Measurements from ENCODE around the gene KCNF1. TPM values are rescaled to one million over a fixed set of nuclear protein-coding genes. Genes with fewer than 3 reads are reported as not detected.

Gene KCNF1
- total RNA-seq, 1 donor from 2014 or later = not detected

DNA sequence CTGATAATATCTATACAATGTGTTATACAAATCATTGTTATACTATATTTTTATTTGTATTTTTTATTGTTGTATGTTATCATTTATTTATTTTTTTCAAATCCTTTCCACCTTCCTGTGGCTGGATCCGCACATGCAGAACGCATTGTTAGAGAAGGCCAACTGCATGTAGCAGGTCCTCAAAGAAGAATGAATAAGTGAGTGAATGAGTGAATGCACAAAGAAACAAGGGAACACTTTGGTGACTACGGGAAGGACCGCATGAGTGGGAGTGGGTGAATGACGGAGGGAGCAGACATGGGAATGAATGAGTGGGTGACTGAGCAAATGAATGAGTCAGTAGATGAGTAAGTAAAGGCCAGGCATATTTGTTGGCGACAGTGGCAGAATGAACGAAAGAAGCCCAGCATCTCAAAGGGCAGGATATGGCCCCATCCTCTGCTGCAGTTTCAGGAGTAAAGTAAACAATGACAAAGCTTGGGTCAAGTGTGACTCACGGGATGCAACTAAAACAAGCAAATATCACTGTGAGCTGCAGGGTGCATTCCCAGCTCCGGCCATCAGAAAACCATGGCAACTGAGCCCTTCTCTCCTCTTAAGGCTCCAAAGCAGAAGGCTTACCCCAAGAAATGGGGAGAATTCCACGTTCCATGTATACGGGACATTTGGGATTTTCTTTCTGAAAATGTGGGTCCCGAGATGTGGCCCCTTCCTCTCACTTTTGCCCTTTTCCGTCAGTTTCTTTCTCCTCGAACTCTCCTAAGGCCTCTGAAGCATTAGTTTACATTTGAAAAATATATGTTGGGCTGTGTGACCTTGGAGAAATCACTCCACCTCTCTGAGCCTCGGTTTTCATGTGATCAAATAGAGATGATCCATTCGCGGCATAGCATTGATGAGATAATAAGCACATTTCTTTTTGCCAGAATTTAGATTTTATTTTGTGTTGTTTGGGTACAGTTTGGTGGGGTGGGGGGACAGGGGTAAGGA, 24.5 kb downstream of the KCNF1 start:
- TF ChIP-seq, protein P1, sequence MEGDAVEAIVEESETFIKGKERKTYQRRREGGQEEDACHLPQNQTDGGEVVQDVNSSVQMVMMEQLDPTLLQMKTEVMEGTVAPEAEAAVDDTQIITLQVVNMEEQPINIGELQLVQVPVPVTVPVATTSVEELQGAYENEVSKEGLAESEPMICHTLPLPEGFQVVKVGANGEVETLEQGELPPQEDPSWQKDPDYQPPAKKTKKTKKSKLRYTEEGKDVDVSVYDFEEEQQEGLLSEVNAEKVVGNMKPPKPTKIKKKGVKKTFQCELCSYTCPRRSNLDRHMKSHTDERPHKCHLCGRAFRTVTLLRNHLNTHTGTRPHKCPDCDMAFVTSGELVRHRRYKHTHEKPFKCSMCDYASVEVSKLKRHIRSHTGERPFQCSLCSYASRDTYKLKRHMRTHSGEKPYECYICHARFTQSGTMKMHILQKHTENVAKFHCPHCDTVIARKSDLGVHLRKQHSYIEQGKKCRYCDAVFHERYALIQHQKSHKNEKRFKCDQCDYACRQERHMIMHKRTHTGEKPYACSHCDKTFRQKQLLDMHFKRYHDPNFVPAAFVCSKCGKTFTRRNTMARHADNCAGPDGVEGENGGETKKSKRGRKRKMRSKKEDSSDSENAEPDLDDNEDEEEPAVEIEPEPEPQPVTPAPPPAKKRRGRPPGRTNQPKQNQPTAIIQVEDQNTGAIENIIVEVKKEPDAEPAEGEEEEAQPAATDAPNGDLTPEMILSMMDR (IDR thresholded peaks at IDR 0.05) = no peak
- no peak for TF ChIP-seq EZH2 (IDR thresholded peaks at IDR 0.05)
- no peak for TF ChIP-seq EZH2phosphoT487 (IDR thresholded peaks at IDR 0.05)
- no peak overlapping the region for H3K4me3 ChIP-seq
- no peaks in the 10 kb centered on the region for H3K9me3 ChIP-seq (ENCODE audit: low read depth)
- Mint-ChIP-seq H3K4me3 (peak overlapping the region; percentile 16), H3K9me3 (peaks cover 7% of the 10 kb centered on the region), H3K27ac (peak overlapping the region; percentile 36), H3K4me1 (peaks cover 50% of the 10 kb centered on the region), H3K27me3 (ENCODE audit: insufficient read depth, low read depth) (peaks cover 17% of the 10 kb centered on the region), H3K36me3 (no peaks in the 10 kb centered on the region)
- no peaks in the 10 kb centered on the region for H3K36me3 ChIP-seq
- no peaks in the 10 kb centered on the region for H3K4me1 ChIP-seq
- no peak overlapping the region for H3K9ac ChIP-seq
- H2AFZ ChIP-seq (replicated peaks) = no peak overlapping the region
- no peak overlapping the region for H3K27ac ChIP-seq
- H4K20me1 ChIP-seq (ENCODE audit: low read depth) = no peaks in the 10 kb centered on the region
- no peak for DNase-seq (ENCODE audit: low spot score)
- no peaks in the 10 kb centered on the region for H3K27me3 ChIP-seq
- H3F3A ChIP-seq (ENCODE audit: low read depth) = no peaks in the 10 kb centered on the region
- H3K4me2 ChIP-seq = no peak overlapping the region
- no peaks in the 10 kb centered on the region for H3K79me2 ChIP-seq (ENCODE audit: low read depth)

DNA sequence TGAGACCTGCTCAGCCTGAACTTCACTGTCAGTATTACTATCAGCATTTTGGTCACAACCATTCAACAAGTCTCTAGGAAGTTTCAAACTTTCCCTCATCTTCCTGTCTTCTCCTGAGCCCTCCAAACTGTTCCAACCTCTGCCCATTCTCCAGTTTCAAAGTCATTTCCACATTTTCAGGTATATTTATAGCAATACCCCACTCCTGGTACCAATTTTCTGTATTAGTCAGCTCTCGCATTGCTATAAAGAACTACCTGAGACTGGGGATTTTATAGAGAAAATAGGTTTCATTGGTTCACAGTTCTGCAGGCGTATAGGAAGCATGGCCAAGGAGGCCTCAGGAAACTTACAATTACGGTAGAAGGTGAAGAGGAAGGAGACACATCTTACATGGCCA, 27.3 kb downstream of the KCNF1 start:
- H3K4me2 ChIP-seq = no peak overlapping the region
- H3K9me3 Mint-ChIP-seq = peaks cover 7% of the 10 kb centered on the region
- no peak overlapping the region for H3K27ac Mint-ChIP-seq
- TF ChIP-seq EZH2phosphoT487 (IDR thresholded peaks at IDR 0.05) = no peak
- no peak for TF ChIP-seq EZH2 (IDR thresholded peaks at IDR 0.05)
- TF ChIP-seq, protein P1 (IDR thresholded peaks at IDR 0.05) = no peak
- no peaks in the 10 kb centered on the region for H3K4me1 ChIP-seq
- H3F3A ChIP-seq (ENCODE audit: low read depth) = no peaks in the 10 kb centered on the region
- H3K4me1 Mint-ChIP-seq = peaks cover 32% of the 10 kb centered on the region
- no peak overlapping the region for H2AFZ ChIP-seq (replicated peaks)
- no peaks in the 10 kb centered on the region for H3K79me2 ChIP-seq (ENCODE audit: low read depth)
- H3K27me3 Mint-ChIP-seq (ENCODE audit: insufficient read depth, low read depth) = peaks cover 10% of the 10 kb centered on the region
- H3K4me3 ChIP-seq = no peak overlapping the region
- no peaks in the 10 kb centered on the region for H4K20me1 ChIP-seq (ENCODE audit: low read depth)
- no peak overlapping the region for H3K4me3 Mint-ChIP-seq
- no peak overlapping the region for H3K9ac ChIP-seq
- DNase-seq (ENCODE audit: low spot score) = no peak
- H3K27ac ChIP-seq = no peak overlapping the region
- no peaks in the 10 kb centered on the region for H3K36me3 Mint-ChIP-seq
- H3K36me3 ChIP-seq = no peaks in the 10 kb centered on the region
- H3K27me3 ChIP-seq = no peaks in the 10 kb centered on the region
- no peaks in the 10 kb centered on the region for H3K9me3 ChIP-seq (ENCODE audit: low read depth)

- Histone ChIP-seq H3K27me3 (no peaks in the 10 kb centered on the region), H3K9me3 (ENCODE audit: low read depth) (no peaks in the 10 kb centered on the region), H3K27ac (no peak overlapping the region), H3K79me2 (ENCODE audit: low read depth) (no peaks in the 10 kb centered on the region), H3K4me3 (no peak overlapping the region), H3K9ac (no peak overlapping the region), H2AFZ (replicated peaks) (no peak overlapping the region), H3F3A (ENCODE audit: low read depth) (no peaks in the 10 kb centered on the region), H4K20me1 (ENCODE audit: low read depth) (no peaks in the 10 kb centered on the region), H3K4me1 (no peaks in the 10 kb centered on the region), H3K4me2 (no peak overlapping the region), H3K36me3 (no peaks in the 10 kb centered on the region)
- H3K9me3 Mint-ChIP-seq = peaks cover 11% of the 10 kb centered on the region
- H3K36me3 Mint-ChIP-seq = no peaks in the 10 kb centered on the region
- peaks cover 13% of the 10 kb centered on the region for H3K27me3 Mint-ChIP-seq (ENCODE audit: insufficient read depth, low read depth)
- no peak overlapping the region for H3K27ac Mint-ChIP-seq
- H3K4me3 Mint-ChIP-seq = no peak overlapping the region
- H3K4me1 Mint-ChIP-seq = peaks cover 24% of the 10 kb centered on the region
- no peak for DNase-seq (ENCODE audit: low spot score)
- TF ChIP-seq EZH2phosphoT487 (IDR thresholded peaks at IDR 0.05) (no peak), EZH2 (IDR thresholded peaks at IDR 0.05) (no peak)
- TF ChIP-seq, protein P1 (IDR thresholded peaks at IDR 0.05) = no peak
Measured at GRCh38 chr2:10940596-10940995, 28.9 kb downstream of the KCNF1 start.
